ENCODE measurements around the gene AQP2. TPM values are rescaled to one million over a fixed set of nuclear protein-coding genes. Genes with fewer than 3 reads are reported as not detected.

Gene AQP2
- polyA plus RNA-seq, 1 of the 3 experiments (the other 2 are of a cell fraction): not detected

- CTCF ChIA-PET: interaction anchor here (0.9 to 12.7 kb wide), 14 partner anchors 12 to 112 kb away, joined by 3 to 176 read pairs (median 7); no protein-coding TSS in a partner anchor
- DNase-seq: peak; percentile 86
- peak; percentile 99 for TF ChIP-seq RCOR1 (IDR thresholded peaks at IDR 0.05; ENCODE audit: low read length)
- no peak for TF ChIP-seq ELF1 (IDR thresholded peaks at IDR 0.05)
- peak; percentile 41 for TF ChIP-seq RAD21 (IDR thresholded peaks at IDR 0.05; ENCODE audit: low read length)
- no peak for TF ChIP-seq IRF3 (IDR thresholded peaks at IDR 0.05; ENCODE audit: low read depth, low read length)
- TF ChIP-seq TAF1 (IDR thresholded peaks at IDR 0.05; ENCODE audit: borderline replicate concordance, low read depth, low read length): no peak
- no peak for TF ChIP-seq NFIC (IDR thresholded peaks at IDR 0.05; ENCODE audit: borderline replicate concordance)
- TF ChIP-seq SIN3A (IDR thresholded peaks at IDR 0.05; ENCODE audit: borderline replicate concordance, low read depth, low read length): no peak
- TF ChIP-seq, protein P1, sequence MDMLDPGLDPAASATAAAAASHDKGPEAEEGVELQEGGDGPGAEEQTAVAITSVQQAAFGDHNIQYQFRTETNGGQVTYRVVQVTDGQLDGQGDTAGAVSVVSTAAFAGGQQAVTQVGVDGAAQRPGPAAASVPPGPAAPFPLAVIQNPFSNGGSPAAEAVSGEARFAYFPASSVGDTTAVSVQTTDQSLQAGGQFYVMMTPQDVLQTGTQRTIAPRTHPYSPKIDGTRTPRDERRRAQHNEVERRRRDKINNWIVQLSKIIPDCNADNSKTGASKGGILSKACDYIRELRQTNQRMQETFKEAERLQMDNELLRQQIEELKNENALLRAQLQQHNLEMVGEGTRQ (IDR thresholded peaks at IDR 0.05; ENCODE audit: borderline replicate concordance, low read depth, low read length): no peak
- peak in 1 of 2 experiments; percentile 99; a peak in 2 of 4 replicates for TF ChIP-seq EP300 (IDR thresholded peaks at IDR 0.05; ENCODE audit: borderline replicate concordance in 1 of 2, low read depth in 1 of 2, low read length in 1 of 2)
- TF ChIP-seq, protein P2, sequence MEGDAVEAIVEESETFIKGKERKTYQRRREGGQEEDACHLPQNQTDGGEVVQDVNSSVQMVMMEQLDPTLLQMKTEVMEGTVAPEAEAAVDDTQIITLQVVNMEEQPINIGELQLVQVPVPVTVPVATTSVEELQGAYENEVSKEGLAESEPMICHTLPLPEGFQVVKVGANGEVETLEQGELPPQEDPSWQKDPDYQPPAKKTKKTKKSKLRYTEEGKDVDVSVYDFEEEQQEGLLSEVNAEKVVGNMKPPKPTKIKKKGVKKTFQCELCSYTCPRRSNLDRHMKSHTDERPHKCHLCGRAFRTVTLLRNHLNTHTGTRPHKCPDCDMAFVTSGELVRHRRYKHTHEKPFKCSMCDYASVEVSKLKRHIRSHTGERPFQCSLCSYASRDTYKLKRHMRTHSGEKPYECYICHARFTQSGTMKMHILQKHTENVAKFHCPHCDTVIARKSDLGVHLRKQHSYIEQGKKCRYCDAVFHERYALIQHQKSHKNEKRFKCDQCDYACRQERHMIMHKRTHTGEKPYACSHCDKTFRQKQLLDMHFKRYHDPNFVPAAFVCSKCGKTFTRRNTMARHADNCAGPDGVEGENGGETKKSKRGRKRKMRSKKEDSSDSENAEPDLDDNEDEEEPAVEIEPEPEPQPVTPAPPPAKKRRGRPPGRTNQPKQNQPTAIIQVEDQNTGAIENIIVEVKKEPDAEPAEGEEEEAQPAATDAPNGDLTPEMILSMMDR (IDR thresholded peaks at IDR 0.05): no peak
- no peak for TF ChIP-seq GABPA (IDR thresholded peaks at IDR 0.05; ENCODE audit: low read depth)
- no peak for TF ChIP-seq JUND (IDR thresholded peaks at IDR 0.05)
- TF ChIP-seq MXI1 (IDR thresholded peaks at IDR 0.05; ENCODE audit: low read depth, low read length): peak; percentile 83
- TF ChIP-seq PBX3 (IDR thresholded peaks at IDR 0.05): no peak
- peak; percentile 71 for TF ChIP-seq TCF12 (IDR thresholded peaks at IDR 0.05)
- TF ChIP-seq FOXM1 (IDR thresholded peaks at IDR 0.05; ENCODE audit: low read depth): no peak
- no peak for TF ChIP-seq NRF1 (IDR thresholded peaks at IDR 0.05; ENCODE audit: low read depth, low read length)
- TF ChIP-seq RFX5 (IDR thresholded peaks at IDR 0.05; ENCODE audit: low read length): 0 out of 2 replicates have a peak, but pooled peaks have one; percentile 77
- TF ChIP-seq, protein P3, sequence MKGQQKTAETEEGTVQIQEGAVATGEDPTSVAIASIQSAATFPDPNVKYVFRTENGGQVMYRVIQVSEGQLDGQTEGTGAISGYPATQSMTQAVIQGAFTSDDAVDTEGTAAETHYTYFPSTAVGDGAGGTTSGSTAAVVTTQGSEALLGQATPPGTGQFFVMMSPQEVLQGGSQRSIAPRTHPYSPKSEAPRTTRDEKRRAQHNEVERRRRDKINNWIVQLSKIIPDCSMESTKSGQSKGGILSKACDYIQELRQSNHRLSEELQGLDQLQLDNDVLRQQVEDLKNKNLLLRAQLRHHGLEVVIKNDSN (IDR thresholded peaks at IDR 0.05; ENCODE audit: borderline replicate concordance, low read depth): no peak
- no peak for TF ChIP-seq MAX (IDR thresholded peaks at IDR 0.05; ENCODE audit: low read depth)
- TF ChIP-seq FOSL2 (IDR thresholded peaks at IDR 0.05; ENCODE audit: borderline replicate concordance, low read depth): no peak
- no peak for TF ChIP-seq TEAD4 (IDR thresholded peaks at IDR 0.05; ENCODE audit: borderline replicate concordance, insufficient read depth)
- no peak for TF ChIP-seq MEF2A (IDR thresholded peaks at IDR 0.05; ENCODE audit: borderline replicate concordance, low read depth)
- TF ChIP-seq ZBTB33 (IDR thresholded peaks at IDR 0.05; ENCODE audit: borderline replicate concordance, low read depth): no peak
- no peak for TF ChIP-seq EZH2phosphoT487 (IDR thresholded peaks at IDR 0.05; ENCODE audit: borderline replicate concordance, low read depth)
- TF ChIP-seq YY1 (IDR thresholded peaks at IDR 0.05; ENCODE audit: low read depth): no peak
- peak; percentile 96 for TF ChIP-seq FOXJ3 (CRISPR knock-in tag; IDR thresholded peaks at IDR 0.05)
These were observed 28.6 kb downstream of the AQP2 start for GRCh38 chr12:49979016-49979586.

More at GRCh38 chr12:49979016-49979586, 28.6 kb downstream of the AQP2 start:
- no peaks in the 10 kb centered on the region for H4K20me1 ChIP-seq (ENCODE audit: insufficient read depth)
- H3K4me1 ChIP-seq (ENCODE audit: control insufficient read depth in 1 of 2, insufficient read depth in 2 of 2, low read depth in 1 of 2, low read length in 1 of 2): peaks cover 7 to 83% of the 10 kb centered on the region in 2 experiments
- H3K9me3 ChIP-seq: no peaks in the 10 kb centered on the region
- no peak overlapping the region for H2AFZ ChIP-seq (ENCODE audit: low read depth)
- POLR2A ChIA-PET: interaction anchor here (0.9 to 1.9 kb wide), 6 partner anchors 38 to 110 kb away, joined by 3 to 5 read pairs (median 4); partner anchors contain the start of gene RACGAP1
- no peak overlapping the region for H3K4me3 ChIP-seq (ENCODE audit: low read depth in 2 of 2, low read length in 1 of 2)
- no peaks in the 10 kb centered on the region for H3K9me2 ChIP-seq
- H3K4me2 ChIP-seq: no peak overlapping the region
- H3K27ac ChIP-seq (ENCODE audit: low read depth in 2 of 2, low read length in 1 of 2): peak overlapping the region; percentile 36 to 99; a peak in 3 of 4 replicates
- H3K79me2 ChIP-seq (ENCODE audit: insufficient read depth): no peaks in the 10 kb centered on the region
- H3K36me3 ChIP-seq (replicated peaks in 1 of 2; ENCODE audit: control insufficient read depth in 1 of 2, insufficient read depth in 2 of 2, low read length in 1 of 2): no peaks in the 10 kb centered on the region
- no peak overlapping the region for H3K9ac ChIP-seq
- WGBS (ENCODE audit: low lambda C conversion rate): 64% methylated on average over 10 of the region's 10 CpGs
- peaks cover 14% of the 10 kb centered on the region for H3F3A ChIP-seq (replicated peaks; ENCODE audit: insufficient read depth)
- H3K27me3 ChIP-seq (ENCODE audit: insufficient read depth): no peaks in the 10 kb centered on the region

Data from SK-N-SH (cell line).